GM19397 (cell line): ENCODE data around the gene KBTBD12.
"Not testable (repeated sequence)": the region's sequence is repeated elsewhere in the genome, so short reads cannot be mapped to it uniquely, and the experiment has no call there.

ENCODE experiments used
- ATAC-seq: cut with Tn5 transposase; IDR thresholded peaks from one replicate; pipeline ENCODE4 v1.9.1; 2021; ENCODE audit warnings: mild to moderate bottlenecking, moderate library complexity; ENCODE audit not compliant: unreplicated experiment

The KBTBD12 gene

GRCh38 chr3:127915115-127915936, at the start of gene KBTBD12:
KBTBD12 (plus strand) TSS chr3:127915232; CDS start chr3:127923062, 7,830 bp downstream.
- no peak for ATAC-seq

- no peak for ATAC-seq
Measured at GRCh38 chr3:127865941-127866340, 49.1 kb upstream of the KBTBD12 start.

GRCh38 chr3:127867412-127867811, 47.6 kb upstream of the KBTBD12 start:
- ATAC-seq, result no peak

- no peak for ATAC-seq
Measured at GRCh38 chr3:127867986-127868385, 47.0 kb upstream of the KBTBD12 start.

- no peak for ATAC-seq
Measured at GRCh38 chr3:127870156-127870555, 44.9 kb upstream of the KBTBD12 start.

GRCh38 chr3:127874097-127874496, 40.9 kb upstream of the KBTBD12 start:
- not testable (repeated sequence) for ATAC-seq

GRCh38 chr3:127881586-127881985, 33.4 kb upstream of the KBTBD12 start:
- no peak for ATAC-seq

- ATAC-seq, result no peak
Measured at GRCh38 chr3:127884041-127884440, 31.0 kb upstream of the KBTBD12 start.

- ATAC-seq, result no peak
Measured at GRCh38 chr3:127886231-127886955, 28.6 kb upstream of the KBTBD12 start.

- ATAC-seq, result no peak
Measured at GRCh38 chr3:127886956-127887231, 28.1 kb upstream of the KBTBD12 start.

- ATAC-seq, result no peak
Measured at GRCh38 chr3:127887321-127887720, 27.7 kb upstream of the KBTBD12 start.

- ATAC-seq, result no peak
Measured at GRCh38 chr3:127888156-127888555, 26.9 kb upstream of the KBTBD12 start.

- no peak for ATAC-seq
Measured at GRCh38 chr3:127888564-127889107, 26.4 kb upstream of the KBTBD12 start.

GRCh38 chr3:127889461-127889863, 25.6 kb upstream of the KBTBD12 start:
- no peak for ATAC-seq

GRCh38 chr3:127889976-127890650, 24.9 kb upstream of the KBTBD12 start:
- no peak for ATAC-seq

- not testable (repeated sequence) for ATAC-seq
Measured at GRCh38 chr3:127890651-127891290, 24.3 kb upstream of the KBTBD12 start.

- no peak for ATAC-seq
Measured at GRCh38 chr3:127894481-127894880, 20.6 kb upstream of the KBTBD12 start.

- ATAC-seq, result no peak
Measured at GRCh38 chr3:127899200-127899599, 15.8 kb upstream of the KBTBD12 start.

- ATAC-seq, result no peak
Measured at GRCh38 chr3:127899766-127900165, 15.3 kb upstream of the KBTBD12 start.

- ATAC-seq, result no peak
Measured at GRCh38 chr3:127900536-127900935, 14.5 kb upstream of the KBTBD12 start.

- no peak for ATAC-seq
Measured at GRCh38 chr3:127902486-127902885, 12.5 kb upstream of the KBTBD12 start.
